HEK293T (cell line): ENCODE data around the gene MUL1.

ENCODE experiments used
- ARNT ChIP-seq: fragments of 450-650 bp; IDR thresholded peaks from 2 replicates; pipeline ENCODE4 v1.6.1; 2017; ENCODE audit warnings: mild to moderate bottlenecking
- BHLHE40 ChIP-seq: fragments of 450-650 bp; IDR thresholded peaks from 2 replicates; pipeline ENCODE4 v1.6.1; 2016; ENCODE audit warnings: mild to moderate bottlenecking, moderate library complexity, borderline replicate concordance
- ELF4 ChIP-seq: fragments of 450-650 bp; IDR thresholded peaks from 2 replicates; pipeline ENCODE4 v1.6.1; 2017; ENCODE audit warnings: antibody characterized with exemption
- SP1 ChIP-seq: fragments of 450-650 bp; IDR thresholded peaks from 2 replicates; pipeline ENCODE4 v1.6.1; 2017
- SUZ12 ChIP-seq: fragments of 450-650 bp; IDR thresholded peaks from 2 replicates; pipeline ENCODE4 v1.6.1; 2016; ENCODE audit warnings: mild to moderate bottlenecking

DNA sequence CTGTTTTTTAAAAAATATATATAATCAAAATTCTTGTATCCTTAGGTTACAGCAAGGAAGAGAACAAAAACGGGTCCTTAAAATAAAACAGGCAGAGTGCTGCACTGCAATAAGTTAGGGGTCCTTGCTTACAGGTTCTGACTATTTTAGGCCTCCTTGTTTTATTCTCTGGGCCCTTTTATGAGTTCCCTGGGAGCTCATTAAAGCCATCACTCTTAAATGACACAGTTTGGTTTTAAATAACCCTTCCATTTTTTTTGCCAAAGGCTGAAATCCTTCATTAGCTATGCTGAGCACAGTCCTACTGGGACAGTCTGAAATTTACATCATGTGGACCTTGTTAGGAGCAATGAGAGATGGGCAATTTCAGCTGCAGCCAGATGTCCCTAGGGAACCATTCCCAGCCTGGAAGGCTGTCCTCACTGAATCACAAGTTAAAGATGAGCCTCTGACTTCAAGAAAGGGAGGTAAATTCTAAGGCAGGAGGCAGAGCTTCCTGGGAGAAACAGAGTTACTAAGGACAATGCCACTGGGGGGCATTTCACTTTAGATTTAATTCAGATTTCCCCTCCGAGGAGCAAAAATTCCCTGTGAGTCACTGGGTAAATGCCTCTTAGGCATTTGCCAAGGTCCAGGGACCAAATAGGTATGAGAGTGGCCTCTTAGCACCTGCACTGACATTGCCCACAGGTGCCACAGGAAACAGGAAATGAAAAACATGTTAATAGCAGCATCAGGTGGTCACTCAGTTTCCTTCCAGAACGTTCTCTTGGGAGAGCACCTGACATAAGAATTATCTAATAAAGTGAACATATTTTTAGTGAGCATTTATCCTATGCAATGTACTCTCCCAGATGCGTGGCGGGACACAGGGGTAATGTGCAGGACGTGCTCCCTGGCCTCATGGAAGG, 3.8 kb upstream of the MUL1 start:
- TF ChIP-seq ELF4 (no peak), ARNT (no peak), SP1 (no peak), BHLHE40 (no peak), SUZ12 (no peak)
